Kidney capillary endothelial cell (primary cell): ENCODE measurements around the gene LSM14A.

Experiments
- DNase-seq: peaks from one replicate; pipeline ENCODE4 v3.0.0-alpha.2; 2018; ENCODE audit warnings: low spot score

Gene LSM14A

DNA sequence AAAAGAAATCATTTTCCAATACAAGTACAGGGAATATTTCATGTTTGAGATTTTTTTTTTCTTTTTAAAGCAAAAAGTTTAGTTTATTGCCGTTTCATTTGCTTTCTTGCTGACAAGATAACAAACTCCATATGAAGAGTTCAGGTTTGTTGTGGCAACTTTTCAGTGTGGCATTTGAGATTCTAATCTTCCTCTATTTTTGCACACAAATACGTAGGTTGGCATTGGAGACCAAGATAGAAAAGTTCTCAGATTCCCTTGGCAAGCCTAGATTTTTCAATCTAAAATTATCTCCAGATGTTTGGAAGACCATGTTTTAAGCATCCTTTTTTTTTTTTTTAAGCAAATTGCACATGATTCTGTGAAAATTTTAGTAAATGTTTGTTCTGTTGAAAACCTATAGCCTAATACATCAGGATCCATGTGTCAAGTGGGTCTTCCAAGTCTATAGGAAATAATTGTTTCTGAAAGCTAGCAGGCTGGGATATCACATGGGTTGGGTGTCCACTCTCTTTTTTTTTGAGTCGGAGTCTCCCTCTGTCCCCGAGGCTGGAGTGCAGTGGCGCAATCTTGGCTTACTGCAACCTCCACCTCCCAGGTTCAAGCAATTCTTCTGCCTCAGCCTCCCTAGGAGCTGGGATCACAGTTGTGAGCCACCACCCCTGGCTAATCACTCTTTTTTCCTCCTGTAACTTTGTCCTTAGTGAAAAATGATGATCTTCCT is 84.7 kb downstream of the LSM14A start:
- DNase-seq = no peak

DNA sequence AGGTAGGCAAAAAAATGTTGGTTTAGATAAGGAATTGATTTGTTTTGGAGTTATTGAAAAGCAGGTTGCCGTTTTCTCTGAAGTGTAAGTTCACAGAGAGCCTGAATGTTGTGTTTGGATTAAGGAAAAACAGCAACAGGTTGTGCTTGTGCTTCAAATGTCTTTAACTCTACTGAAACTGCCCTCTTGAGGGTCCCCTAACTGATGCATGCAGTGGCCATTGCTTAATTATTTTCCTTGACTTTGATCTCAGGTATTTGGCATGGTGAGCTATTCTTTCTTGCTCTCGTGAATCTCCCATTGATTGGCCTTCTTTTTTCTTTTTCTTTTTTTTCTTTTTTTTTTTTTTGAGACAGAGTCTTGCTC is 85.2 kb downstream of the LSM14A start:
- DNase-seq = no peak

DNA sequence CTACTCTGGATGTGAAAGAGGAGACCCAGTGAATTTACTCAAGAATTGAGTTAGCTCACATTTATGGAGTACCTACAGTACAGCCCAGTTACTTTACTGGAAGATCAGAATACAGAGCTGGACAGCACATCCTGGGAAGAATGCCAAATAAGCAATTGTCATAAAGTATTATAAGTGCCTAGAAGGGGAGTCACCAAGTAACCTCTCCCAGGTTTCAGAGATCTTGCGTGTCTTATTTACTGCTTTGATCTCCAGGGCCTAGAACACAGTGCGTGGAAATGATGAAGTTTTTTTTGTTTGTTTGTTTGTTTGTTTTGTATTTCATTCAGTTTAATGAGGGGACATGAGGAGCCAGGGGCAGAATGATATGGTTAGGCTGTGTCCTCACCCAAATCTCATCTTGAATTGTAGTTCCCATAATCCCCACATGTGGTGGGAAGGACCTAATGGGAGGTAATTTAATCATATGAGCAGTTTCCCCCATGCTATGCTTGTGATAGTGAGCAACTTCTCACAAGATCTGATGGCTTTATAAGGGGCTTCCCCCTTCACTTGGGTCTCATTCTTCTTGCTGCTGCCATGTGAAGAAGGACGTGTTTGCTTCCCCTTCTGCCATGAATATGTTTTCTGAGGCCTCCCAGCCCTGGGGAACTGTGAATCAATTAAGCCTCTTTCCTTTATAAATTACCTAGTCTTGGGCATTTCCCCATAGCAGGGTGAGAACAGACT is 87.2 kb downstream of the LSM14A start:
- no peak for DNase-seq

DNA sequence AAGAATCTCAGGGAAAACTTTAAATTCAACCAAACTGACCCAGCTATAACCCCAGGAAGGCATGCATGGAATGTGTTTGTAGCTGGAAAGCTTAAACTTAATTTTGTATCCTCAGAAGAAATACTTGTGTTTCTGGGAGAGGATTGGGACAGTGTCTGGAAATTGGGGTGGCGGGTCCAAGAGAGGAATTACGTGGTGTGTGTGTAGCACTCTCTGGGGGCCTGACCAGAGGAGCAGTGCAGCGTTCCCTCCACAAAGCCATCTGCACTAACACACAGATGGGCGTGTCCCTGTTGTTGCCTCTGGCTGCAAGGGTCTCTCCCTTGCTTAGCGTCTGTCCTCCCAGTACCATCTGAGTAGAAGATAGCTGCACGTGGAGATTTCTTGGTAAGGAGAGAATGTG is 88.5 kb downstream of the LSM14A start:
- no peak for DNase-seq

DNA sequence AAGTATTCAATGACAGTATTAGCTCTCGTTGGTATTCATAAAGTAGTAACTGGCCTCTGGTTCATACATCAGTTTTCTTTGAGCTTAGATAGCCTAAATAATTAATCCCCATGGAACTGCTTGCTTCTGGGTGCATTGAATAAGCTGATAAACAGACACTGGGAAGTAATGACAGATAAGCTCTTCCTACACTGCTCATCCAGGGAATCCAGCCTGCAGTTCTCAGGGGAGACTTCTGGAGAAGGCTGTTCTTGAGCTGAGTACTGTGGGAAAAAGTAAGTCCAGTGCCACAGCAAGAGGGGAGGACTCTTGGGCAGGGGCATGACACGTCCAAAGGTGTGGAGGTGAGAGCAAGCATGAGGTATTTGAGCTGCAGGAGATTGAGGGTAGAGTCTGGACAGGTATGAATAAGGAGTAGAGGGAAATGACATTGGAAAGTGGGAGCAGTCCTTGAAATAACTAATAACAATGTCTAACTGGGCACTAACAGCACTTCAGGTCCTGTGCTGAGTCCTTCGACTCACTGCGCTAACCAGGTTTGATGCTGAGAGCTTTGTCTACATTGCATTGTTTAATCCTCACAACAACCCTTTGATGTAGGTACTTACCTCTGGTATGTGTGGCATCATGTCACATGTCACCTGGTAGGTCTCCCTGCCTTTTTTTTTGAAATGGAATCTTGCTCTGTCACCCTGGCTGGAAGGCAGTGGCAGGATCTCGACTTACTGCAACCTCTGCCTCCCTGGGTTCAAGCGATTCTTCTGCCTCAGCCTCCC is 89.2 kb downstream of the LSM14A start:
- no peak for DNase-seq

DNA sequence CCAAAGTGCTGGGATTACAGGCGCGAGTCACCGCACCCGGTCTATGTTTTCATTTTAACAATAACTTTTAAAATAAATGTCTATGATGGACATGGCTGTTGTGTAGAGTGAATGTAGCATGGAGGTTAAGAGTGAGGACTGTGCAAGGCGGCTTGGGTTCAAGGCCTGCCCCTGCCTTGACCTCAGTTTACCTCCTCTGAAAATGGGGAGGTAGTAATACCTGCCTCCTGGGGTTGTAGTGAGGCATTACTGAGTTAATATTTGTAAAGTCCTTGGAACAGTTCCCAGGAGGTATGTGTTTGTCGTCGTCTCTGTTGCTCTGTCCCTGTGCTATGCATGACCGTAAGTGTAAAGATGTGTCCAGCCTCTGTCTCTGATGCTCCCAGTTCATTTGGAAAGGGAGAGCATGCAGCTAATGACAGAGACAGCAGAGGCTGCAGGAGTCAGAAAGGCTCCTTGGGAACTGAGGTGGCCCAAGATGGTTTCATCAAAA is 91.5 kb downstream of the LSM14A start:
- DNase-seq = no peak

DNA sequence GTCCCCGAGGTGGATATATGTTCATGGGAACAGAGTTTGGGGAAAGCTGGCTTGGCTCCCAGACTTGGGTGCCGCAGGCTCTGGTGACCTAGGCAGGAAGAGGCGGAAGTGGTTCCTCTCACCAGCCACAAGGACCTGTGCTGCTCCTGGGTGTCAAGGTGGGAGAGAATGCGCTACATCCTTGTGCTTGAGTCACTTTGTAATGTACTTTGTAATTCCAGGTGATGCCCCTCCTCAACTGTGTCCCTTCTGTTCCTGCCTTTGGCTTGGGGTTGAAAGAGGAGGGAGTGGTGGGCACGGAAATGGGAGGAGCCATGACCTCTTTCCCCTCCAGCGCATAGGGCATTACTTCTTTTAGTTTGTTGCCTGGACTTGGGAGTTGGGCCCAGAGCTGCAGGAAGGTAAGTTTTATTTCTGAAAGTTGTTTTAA is 92.9 kb downstream of the LSM14A start:
- DNase-seq = peak; percentile 36

DNA sequence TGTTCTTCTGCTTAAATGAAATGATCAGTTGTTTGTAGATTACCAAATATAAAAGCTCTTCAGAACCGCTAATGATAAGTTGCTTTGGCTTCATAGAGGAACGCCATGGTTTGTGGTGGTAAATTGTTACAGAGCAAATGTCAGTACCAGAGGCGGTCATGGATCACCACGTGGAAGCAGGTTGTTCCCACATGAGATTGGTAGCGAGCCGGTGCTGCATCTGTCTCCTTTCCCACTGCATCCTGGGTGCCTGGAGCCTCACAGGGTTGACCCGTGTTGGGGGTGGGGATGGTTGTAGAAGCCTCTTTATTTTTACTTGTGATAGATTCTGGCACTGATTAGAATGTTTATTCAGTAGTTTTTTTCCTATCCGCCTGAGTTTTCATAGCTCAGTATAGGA is 96.8 kb downstream of the LSM14A start:
- no peak for DNase-seq

DNA sequence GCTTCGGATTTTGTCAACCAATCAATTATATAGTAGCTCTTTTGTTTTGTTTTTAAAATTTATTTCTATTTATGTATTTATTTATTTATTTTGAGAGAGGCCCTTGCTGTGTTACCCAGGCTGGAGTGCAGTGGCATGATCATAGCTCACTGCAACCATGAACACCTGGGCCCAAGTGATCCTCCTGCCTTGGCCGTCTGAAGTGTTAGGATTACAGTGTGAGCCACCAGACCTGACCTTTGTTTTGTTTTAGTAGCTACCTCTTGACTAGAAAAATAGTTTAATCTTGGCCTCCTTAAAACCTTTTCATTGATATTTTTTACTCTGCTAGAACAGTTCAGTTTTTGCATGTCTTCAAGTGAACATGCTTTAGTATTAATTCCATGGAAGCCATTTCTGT is 97.2 kb downstream of the LSM14A start:
- no peak for DNase-seq

DNA sequence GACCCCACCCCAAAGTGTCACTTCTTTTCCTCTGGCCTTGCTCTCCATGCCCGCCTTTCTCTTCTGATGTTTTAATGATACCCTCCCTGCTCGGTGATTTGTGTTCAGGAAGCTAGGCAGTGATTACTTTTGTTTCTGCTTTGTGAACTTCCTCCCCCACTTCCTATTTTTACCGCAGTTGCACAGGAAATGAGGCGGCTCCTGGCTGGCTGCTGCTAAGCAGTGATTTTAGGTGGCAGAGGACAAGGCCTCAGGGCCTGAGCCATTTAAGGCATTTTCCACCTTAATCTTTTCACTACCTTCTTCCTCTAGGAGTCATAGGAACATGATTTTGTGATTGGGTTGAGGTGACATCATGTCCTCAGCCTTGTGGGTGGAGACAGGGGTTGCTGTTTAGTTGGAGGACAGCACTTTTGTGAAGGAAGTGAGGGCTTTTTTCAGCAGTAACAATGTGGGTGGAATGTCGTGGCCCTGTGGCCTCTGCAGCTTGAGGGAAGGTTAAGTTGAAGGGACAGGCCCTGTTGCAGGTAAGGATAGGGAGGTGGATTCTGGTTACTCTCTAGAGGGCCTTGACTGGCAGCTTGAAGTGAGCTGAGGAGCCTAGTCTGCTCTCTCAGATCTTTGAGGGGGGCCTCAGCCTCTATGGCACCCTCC is 97.8 kb downstream of the LSM14A start:
- DNase-seq = peak; percentile 99

DNA sequence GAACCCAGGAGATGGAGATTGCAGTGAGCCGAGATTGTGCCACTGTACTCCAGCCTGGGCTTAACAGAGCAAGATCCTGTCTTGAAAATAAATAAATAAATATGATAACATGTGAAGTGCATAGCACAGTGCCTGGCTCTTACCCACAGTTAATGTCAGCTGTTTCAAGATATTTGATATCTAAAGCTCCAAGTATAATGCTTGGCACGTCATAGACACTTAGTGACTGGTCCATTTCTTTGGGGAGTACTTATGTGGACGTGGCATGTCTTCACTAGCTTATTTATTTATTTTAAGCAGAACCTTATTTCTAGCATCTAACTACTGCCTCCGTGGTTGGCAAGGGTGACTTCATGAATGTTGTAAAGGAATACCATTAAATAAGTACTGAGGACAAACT is 100.8 kb downstream of the LSM14A start:
- no peak for DNase-seq

DNA sequence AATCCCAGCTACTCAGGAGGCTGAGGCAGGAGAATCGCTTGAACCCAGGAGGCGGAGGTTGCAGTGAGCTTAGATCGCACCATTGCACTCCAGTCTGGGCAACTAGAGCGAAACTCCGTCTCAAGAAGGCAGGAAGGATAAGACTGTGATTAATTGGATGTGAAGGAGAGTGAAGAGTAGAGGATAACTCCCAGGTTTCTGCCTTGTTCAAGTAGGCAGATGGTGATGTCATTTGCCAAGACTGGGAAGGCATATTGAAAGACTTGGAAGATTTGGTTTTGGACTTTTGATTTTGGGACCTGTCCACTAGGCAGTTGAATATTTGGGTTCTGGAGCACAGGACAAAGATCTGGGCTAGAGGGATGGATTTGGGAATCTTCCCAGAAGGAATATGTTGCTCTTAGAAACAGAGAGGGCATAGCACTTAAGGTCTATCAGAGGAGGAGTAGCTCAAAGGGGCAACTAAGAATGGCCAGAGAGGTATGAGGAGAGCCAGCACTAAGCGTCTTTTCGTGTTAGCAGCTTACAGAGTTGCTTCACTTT is 102.1 kb downstream of the LSM14A start:
- DNase-seq = no peak

DNA sequence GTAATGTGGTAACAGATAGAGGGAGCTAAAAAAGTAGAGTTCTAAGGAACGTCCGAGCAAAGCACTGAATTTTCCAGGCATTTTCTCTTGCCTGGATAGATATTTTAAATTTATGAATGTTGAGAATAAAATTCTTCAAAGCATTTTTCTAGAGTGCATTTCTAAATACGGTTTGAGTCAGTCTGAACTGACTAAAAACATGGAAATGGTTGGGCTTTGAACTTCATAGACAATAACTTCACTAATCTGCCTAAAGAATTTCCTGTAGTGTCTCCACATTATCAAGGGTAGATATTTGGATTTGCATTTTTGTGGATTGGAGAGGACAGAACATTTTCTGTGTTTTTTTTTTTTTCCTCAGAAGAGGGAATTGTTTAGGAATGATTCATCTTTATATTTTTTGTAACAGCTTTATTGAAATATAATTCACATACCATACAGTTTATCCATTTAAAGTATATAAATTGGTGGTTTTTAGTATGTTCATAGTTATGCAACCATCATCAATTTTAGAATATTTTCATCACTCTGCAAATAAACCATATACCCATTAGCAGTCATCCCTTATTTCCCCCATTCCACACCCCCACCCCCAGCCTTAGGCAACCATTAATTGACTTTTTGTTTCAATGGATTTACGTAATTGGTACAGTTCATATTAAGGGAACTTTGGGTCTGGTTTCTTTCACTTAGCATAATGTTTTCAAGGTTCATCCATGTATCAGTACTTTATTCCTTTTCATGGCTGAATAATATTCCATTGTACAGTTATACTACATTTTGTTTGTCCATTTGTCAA is 102.7 kb downstream of the LSM14A start:
- peak; percentile 80 for DNase-seq

DNA sequence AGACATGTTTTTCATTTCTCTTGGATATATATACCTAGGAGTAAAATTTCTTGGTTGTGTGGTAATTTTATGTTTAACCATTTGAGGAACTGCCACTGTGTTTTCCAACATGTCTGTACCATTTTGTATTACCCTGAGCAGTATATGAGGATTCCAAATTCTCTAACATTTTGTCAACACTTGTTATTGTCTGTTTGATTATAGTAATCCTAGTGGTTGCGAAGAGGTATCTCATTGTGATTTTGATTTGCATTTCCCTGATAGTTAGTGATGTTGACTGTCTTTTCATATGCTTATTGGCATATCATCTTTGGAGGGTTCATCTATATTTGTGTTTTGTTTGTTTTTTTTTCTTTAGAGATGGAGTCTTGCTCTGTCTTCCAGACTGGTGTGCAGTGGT is 103.4 kb downstream of the LSM14A start:
- no peak for DNase-seq

DNA sequence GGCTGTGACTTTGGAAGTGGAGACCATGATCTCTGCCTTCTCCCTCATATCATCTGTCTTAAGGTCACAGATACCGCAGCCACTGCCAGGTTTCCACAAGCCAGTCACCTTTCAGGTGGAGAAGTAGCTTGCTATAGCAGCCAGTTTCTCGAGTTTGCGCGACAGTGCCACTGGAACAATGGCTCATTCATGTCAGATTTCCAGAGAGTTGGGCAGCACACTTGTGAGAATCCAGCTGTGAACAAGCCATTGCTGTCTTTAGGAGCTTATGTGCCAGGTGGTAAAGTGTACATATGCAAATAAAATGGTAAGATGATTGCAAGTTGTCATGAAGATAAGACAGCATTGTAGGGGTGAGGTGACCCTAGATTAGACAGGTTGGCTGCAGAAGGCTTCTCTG is 104.3 kb downstream of the LSM14A start:
- DNase-seq = no peak

DNA sequence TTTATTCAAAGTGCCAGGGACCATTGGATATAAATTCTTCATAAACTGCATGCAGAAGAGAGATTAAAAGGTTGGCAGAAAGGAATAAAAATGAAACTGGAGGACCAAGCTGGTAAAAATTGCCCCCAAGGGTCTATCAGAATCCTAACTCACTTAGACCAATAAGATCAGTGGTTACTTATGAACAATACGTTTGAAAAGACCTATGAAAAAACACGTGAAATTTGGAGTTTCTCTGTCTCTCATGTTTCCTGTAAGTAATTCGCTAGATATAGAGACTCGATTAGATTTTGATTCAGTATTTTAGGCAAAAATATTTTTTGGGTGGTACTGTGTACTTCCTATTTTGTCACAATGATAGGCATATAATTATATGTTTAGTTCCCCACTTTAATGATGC is 104.9 kb downstream of the LSM14A start:
- DNase-seq = no peak

DNA sequence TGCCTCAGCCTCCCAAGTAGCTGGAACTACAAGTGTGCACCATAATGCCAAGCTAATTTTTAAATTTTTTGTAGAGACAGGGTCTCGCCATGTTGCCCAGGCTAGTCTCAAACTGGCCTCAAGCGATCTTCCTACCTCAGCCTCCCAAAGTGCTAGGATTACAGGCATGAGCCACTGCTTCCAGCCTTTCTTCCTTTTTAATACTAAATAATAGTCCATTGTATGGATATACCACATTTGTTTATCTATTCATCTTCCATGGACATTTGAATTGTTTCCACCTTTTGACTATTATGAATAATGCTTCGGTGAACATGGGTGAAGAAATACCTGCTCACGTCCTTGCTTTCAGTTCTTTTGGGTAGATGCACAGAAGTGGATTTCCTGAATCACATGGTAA is 106.5 kb downstream of the LSM14A start:
- DNase-seq = no peak
